CD14-positive monocyte (primary cell): ENCODE measurements around the gene C19orf85. TPM values are rescaled to one million over a fixed set of nuclear protein-coding genes. Genes with fewer than 3 reads are reported as not detected.

Source experiments
- DNase-seq, 3 donors: peaks; one replicate each; pipeline ENCODE4 v3.0.0-alpha.2; 2011 to 2022
- H2AFZ ChIP-seq: 2 replicates; pipeline ENCODE4 v1.6.0; 2012; ENCODE audit warnings: mild to moderate bottlenecking, low read depth, low read length, inconsistent platforms; ENCODE audit not compliant: insufficient read depth, poor library complexity, severe bottlenecking
- H3K27ac ChIP-seq, 2 donors: 1 replicate in 1 of 2; 2 replicates in 1 of 2; pipeline ENCODE4 v1.5.1; 2012 to 2013; ENCODE audit warnings: low read length in 2 of 2, control low read depth in 1 of 2, inconsistent platforms in 1 of 2, low read depth in 1 of 2, mild to moderate bottlenecking in 1 of 2
- H3K27me3 ChIP-seq, 2 donors: one replicate each; pipeline versions ENCODE4 v1.6.0 to v1.6.1; 2011 to 2013; ENCODE audit warnings: low read length in 2 of 2; ENCODE audit not compliant: control insufficient read depth in 2 of 2, insufficient read depth in 2 of 2
- H3K36me3 ChIP-seq, 2 donors: replicated peaks in 1 of 2; 1 replicate in 1 of 2; 2 replicates in 1 of 2; pipeline versions ENCODE4 v1.5.1 to v1.6.1; 2012 to 2013; ENCODE audit warnings: low read length in 2 of 2, control low read depth in 1 of 2, inconsistent platforms in 1 of 2, mild to moderate bottlenecking in 1 of 2; ENCODE audit not compliant: insufficient read depth in 2 of 2, control insufficient read depth in 1 of 2
- H3K4me1 ChIP-seq, 2 donors: 1 replicate in 1 of 2; 2 replicates in 1 of 2; pipeline versions ENCODE4 v1.5.1 to v1.6.1; 2012 to 2013; ENCODE audit warnings: low read length in 2 of 2, control low read depth in 1 of 2, inconsistent platforms in 1 of 2, mild to moderate bottlenecking in 1 of 2, moderate library complexity in 1 of 2; ENCODE audit not compliant: insufficient read depth in 2 of 2, control insufficient read depth in 1 of 2
- H3K4me2 ChIP-seq: replicated peaks from 2 replicates; pipeline ENCODE3; 2012; ENCODE audit warnings: low read length, moderate library complexity, mild to moderate bottlenecking; ENCODE audit not compliant: poor library complexity, severe bottlenecking; ENCODE audit errors: extremely low read depth
- H3K4me3 ChIP-seq, 3 experiments: fragments of 200-600 bp in 1 of 3; sonication (generic) in 1 of 3; replicated peaks in 1 of 3; 1 replicate in 2 of 3; 2 replicates in 1 of 3; pipeline ENCODE4 v1.5.1; 2011 to 2013; ENCODE audit warnings: low read length in 3 of 3, mild to moderate bottlenecking in 3 of 3, control low read depth in 2 of 3, low read depth in 2 of 3, inconsistent platforms in 1 of 3, moderate library complexity in 1 of 3
- H3K79me2 ChIP-seq: 2 replicates; pipeline ENCODE4 v1.6.0; 2012; ENCODE audit warnings: mild to moderate bottlenecking, control low read depth, inconsistent platforms, low read length, moderate library complexity; ENCODE audit not compliant: insufficient read depth
- H3K9ac ChIP-seq: 2 replicates; pipeline ENCODE4 v1.6.0; 2017; ENCODE audit warnings: low read length, mild to moderate bottlenecking; ENCODE audit not compliant: insufficient read depth, poor library complexity, severe bottlenecking
- H3K9me3 ChIP-seq, 2 donors: replicated peaks in 1 of 2; 1 replicate in 1 of 2; 2 replicates in 1 of 2; pipeline versions ENCODE4 v1.5.1 to v1.6.1; 2012 to 2013; ENCODE audit warnings: low read length in 2 of 2, control low read depth in 1 of 2; ENCODE audit not compliant: control insufficient read depth in 1 of 2, insufficient read depth in 1 of 2
- H4K20me1 ChIP-seq: 2 replicates; pipeline ENCODE4 v1.6.0; 2012; ENCODE audit warnings: mild to moderate bottlenecking, low read length, control low read depth, moderate library complexity; ENCODE audit not compliant: insufficient read depth
- H3K27ac Mint-ChIP-seq, 7 donors: one replicate each; pipeline ENCODE4 v1.8.0; 2020; ENCODE audit warnings: mild to moderate bottlenecking in 7 of 7, mixed read lengths in 7 of 7, moderate library complexity in 6 of 7, inconsistent platforms in 2 of 7
- H3K27me3 Mint-ChIP-seq, 3 donors: one replicate each; pipeline ENCODE4 v1.8.0; 2021 to 2022; ENCODE audit warnings: low read depth in 3 of 3, mild to moderate bottlenecking in 3 of 3, mixed read lengths in 3 of 3, moderate library complexity in 3 of 3, inconsistent platforms in 1 of 3
- H3K36me3 Mint-ChIP-seq, 2 donors: one replicate each; pipeline ENCODE4 v1.8.0; 2020; ENCODE audit warnings: mixed read lengths in 2 of 2, inconsistent platforms in 1 of 2, mild to moderate bottlenecking in 1 of 2
- H3K4me1 Mint-ChIP-seq: one replicate; pipeline ENCODE4 v1.8.0; 2020; ENCODE audit warnings: mild to moderate bottlenecking, mixed read lengths
- H3K4me3 Mint-ChIP-seq, 2 donors: one replicate each; pipeline ENCODE4 v1.8.0; 2020; ENCODE audit warnings: mild to moderate bottlenecking in 2 of 2, mixed read lengths in 2 of 2, moderate library complexity in 1 of 2
- H3K9me3 Mint-ChIP-seq, 7 donors: one replicate each; pipeline ENCODE4 v1.8.0; 2020 to 2022; ENCODE audit warnings: mixed read lengths in 7 of 7, mild to moderate bottlenecking in 6 of 7, moderate library complexity in 6 of 7, inconsistent platforms in 2 of 7
- WGBS: methylation state at CpG from one replicate; pipeline ENCODE4 v1.1.5; 2013; ENCODE audit warnings: missing lambda C conversion rate; ENCODE audit not compliant: insufficient coverage; 5-methylcytosine and 5-hydroxymethylcytosine counted together
- intact Hi-C, 2 donors: fragments of 100-400 bp; cut with micrococcal nuclease; formaldehyde crosslinking; loops; one replicate each; pipeline versions ENCODE4 v1.15.0 to v1.15.1; 2023
- polyA plus RNA-seq, 3 donors: library from polyadenylated mRNA; depleted of rRNA in 1 of 3; unstranded in 2 of 3; stranded (reverse) in 1 of 3; fragments of 300-500 nt in 2 of 3; fragments of >200 nt in 1 of 3; fragmentation: Illumina TruSeq in 2 of 3; gene quantifications; 1 replicate in 2 of 3; 2 replicates in 1 of 3; pipeline ENCODE4 v1.2.3, GENCODE V29; 2012 to 2021
- TF ChIP-seq, protein P1 (sequence below): fragments of 200-600 bp; IDR thresholded peaks from one replicate; pipeline ENCODE4 v1.8.0; 2022; ENCODE audit warnings: antibody characterized with exemption, mild to moderate bottlenecking

The C19orf85 gene
- polyA plus RNA-seq, 3 donors: not detected

DNA sequence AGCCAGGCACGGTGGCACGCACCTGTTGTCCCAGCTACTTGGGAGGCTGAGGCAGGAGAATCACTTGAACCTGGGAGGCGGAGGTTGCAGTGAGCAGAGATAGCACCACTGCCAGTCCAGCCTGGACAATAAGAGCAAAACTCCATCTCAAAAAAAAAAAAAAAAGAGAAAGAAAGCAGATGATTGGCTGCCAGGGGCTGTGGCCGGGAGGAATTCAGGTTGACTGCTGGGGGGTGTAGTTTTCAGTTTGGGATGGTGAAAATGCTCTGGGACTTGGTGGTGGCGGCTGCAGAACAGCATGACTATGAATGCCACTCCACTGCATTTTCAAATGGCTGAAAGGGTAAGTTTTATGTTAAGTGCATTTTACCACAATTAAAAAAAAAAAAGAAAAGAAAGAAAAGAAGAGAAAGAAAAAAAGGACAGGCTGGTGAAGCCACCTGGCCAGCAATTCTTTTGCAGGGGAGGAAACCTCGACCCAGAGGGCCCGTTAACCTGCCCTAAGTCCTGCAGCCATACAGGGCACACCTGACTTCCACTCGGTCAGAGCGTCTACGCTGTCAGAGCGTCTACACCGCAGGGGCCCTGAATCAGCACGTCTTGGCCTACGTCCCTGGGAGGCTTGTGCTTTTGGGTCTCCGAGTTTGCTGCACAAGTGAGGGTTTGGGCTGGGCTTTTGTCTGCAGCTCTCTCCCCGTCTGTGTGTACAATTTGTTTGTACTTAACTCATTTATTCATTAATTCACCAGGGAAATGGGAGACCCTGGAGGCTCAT lies 6.7 kb downstream of the C19orf85 start:
- H3K27ac ChIP-seq: no peak overlapping the region
- no peak overlapping the region for H3K9ac ChIP-seq
- intact Hi-C loops: loop anchor here (10.0 kb wide), 2 partner anchors 163 to 313 kb away; partner anchors contain the start of gene TNNT1 (in 1 of the 2)
- peaks cover 0 to 5% of the 10 kb centered on the region in 2 donors for H3K36me3 ChIP-seq
- WGBS: 92% methylated on average over 9 of the region's 16 CpGs
- H3K9me3 Mint-ChIP-seq: peaks cover 0 to 7% (median 5%) of the 10 kb centered on the region in 7 donors
- no peak overlapping the region for H3K4me2 ChIP-seq
- H3K4me3 ChIP-seq: no peak overlapping the region
- H3K9me3 ChIP-seq: peaks cover 0 to 4% of the 10 kb centered on the region in 2 donors
- H3K36me3 Mint-ChIP-seq: peaks cover 15 to 29% of the 10 kb centered on the region in 2 donors
- H3K27me3 ChIP-seq: peaks cover 0 to 4% of the 10 kb centered on the region in 2 donors
- no peak for DNase-seq
- H3K27me3 Mint-ChIP-seq: peaks cover 8 to 10% (median 10%) of the 10 kb centered on the region in 3 donors
- TF ChIP-seq, protein P1, sequence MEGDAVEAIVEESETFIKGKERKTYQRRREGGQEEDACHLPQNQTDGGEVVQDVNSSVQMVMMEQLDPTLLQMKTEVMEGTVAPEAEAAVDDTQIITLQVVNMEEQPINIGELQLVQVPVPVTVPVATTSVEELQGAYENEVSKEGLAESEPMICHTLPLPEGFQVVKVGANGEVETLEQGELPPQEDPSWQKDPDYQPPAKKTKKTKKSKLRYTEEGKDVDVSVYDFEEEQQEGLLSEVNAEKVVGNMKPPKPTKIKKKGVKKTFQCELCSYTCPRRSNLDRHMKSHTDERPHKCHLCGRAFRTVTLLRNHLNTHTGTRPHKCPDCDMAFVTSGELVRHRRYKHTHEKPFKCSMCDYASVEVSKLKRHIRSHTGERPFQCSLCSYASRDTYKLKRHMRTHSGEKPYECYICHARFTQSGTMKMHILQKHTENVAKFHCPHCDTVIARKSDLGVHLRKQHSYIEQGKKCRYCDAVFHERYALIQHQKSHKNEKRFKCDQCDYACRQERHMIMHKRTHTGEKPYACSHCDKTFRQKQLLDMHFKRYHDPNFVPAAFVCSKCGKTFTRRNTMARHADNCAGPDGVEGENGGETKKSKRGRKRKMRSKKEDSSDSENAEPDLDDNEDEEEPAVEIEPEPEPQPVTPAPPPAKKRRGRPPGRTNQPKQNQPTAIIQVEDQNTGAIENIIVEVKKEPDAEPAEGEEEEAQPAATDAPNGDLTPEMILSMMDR: no peak
- H3K27ac Mint-ChIP-seq: no peak overlapping the region
- peaks cover 18% of the 10 kb centered on the region for H3K4me1 Mint-ChIP-seq
- peaks cover 15 to 23% of the 10 kb centered on the region in 2 donors for H3K4me1 ChIP-seq
- peaks cover 3% of the 10 kb centered on the region for H4K20me1 ChIP-seq
- no peaks in the 10 kb centered on the region for H3K79me2 ChIP-seq
- H2AFZ ChIP-seq: no peak overlapping the region
- peak overlapping the region in 1 of 2 donors; percentile 27 for H3K4me3 Mint-ChIP-seq

GRCh38 chr19:55456347-55456746 lies 8.2 kb downstream of the C19orf85 start:
- Mint-ChIP-seq H3K4me1 (peaks cover 19% of the 10 kb centered on the region), H3K36me3 (peaks cover 17 to 29% of the 10 kb centered on the region in 2 donors), H3K4me3 (no peak overlapping the region), H3K27ac (no peak overlapping the region), H3K9me3 (peaks cover 0 to 14% (median 9%) of the 10 kb centered on the region in 7 donors), H3K27me3 (peaks cover 19 to 26% (median 20%) of the 10 kb centered on the region in 3 donors)
- Histone ChIP-seq H2AFZ (no peak overlapping the region), H3K36me3 (peaks cover 0 to 5% of the 10 kb centered on the region in 2 donors), H3K27ac (no peak overlapping the region), H3K9ac (no peak overlapping the region), H3K9me3 (peaks cover 5 to 7% of the 10 kb centered on the region in 2 donors), H4K20me1 (peaks cover 3% of the 10 kb centered on the region), H3K27me3 (peaks cover 10 to 19% of the 10 kb centered on the region in 2 donors), H3K79me2 (no peaks in the 10 kb centered on the region), H3K4me3 (no peak overlapping the region), H3K4me1 (peaks cover 14 to 22% of the 10 kb centered on the region in 2 donors), H3K4me2 (no peak overlapping the region)
- intact Hi-C loops: loop anchor here (10.0 kb wide), 2 partner anchors 162 to 312 kb away; partner anchors contain the start of gene TNNT1 (in 1 of the 2)
- TF ChIP-seq, protein P1: no peak
- no peak for DNase-seq
- WGBS: 94% methylated on average over 12 of the region's 14 CpGs
